ENCODE measurements around the gene CSNK1G3.

CSNK1G3 gene

DNA sequence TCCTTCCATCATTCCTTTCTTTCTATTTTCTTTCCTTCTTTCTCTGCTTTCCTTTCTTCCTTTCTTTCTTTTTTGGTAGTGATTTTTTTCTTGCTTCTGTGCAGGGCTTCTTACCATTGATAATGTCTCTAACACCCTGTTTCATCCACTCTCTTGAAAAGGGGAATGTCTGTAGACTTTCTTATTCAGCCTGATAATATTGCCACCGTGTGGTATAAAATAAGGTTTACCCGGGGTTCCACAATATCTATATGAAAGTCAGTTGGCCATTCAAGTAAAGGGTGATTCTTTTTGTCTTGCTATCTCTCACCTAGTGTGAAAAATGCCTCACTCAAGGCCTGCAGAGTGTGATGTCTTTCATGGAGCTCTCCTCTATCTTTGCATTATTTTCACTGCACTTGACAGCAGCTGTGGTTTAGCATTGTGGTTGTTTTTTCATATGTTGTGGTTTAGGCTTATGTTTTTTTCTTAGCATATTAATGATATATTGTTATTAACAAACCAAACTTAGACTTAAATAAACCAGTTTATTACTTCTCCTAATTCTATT lies 153.9 kb downstream of the CSNK1G3 start:
- no peak for DNase-seq (ENCODE audit: low read depth)
- no peak overlapping the region for H3K4me3 ChIP-seq (ENCODE audit: control insufficient read depth, low read depth, low read length)
- TF ChIP-seq, protein P1, sequence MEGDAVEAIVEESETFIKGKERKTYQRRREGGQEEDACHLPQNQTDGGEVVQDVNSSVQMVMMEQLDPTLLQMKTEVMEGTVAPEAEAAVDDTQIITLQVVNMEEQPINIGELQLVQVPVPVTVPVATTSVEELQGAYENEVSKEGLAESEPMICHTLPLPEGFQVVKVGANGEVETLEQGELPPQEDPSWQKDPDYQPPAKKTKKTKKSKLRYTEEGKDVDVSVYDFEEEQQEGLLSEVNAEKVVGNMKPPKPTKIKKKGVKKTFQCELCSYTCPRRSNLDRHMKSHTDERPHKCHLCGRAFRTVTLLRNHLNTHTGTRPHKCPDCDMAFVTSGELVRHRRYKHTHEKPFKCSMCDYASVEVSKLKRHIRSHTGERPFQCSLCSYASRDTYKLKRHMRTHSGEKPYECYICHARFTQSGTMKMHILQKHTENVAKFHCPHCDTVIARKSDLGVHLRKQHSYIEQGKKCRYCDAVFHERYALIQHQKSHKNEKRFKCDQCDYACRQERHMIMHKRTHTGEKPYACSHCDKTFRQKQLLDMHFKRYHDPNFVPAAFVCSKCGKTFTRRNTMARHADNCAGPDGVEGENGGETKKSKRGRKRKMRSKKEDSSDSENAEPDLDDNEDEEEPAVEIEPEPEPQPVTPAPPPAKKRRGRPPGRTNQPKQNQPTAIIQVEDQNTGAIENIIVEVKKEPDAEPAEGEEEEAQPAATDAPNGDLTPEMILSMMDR (conservative IDR thresholded peaks at IDR 0.05; ENCODE audit: control insufficient read depth, insufficient read depth, low read depth, low read length), result no peak

All from fibroblast of mammary gland (primary cell).